HG03196 (cell line): ENCODE measurements around the gene SNX4.
"Not testable (repeated sequence)": the region's sequence is repeated elsewhere in the genome, so short reads cannot be mapped to it uniquely, and the experiment has no call there.

ENCODE experiments used
- ATAC-seq: cut with Tn5 transposase; IDR thresholded peaks from one replicate; pipeline ENCODE4 v1.9.1; 2021; ENCODE audit not compliant: unreplicated experiment

The SNX4 gene

GRCh38 chr3:125519678-125520562 is at the start of gene SNX4:
SNX4 (minus strand) TSS chr3:125520202; CDS start chr3:125520172, 30 bp downstream.
- ATAC-seq, result peak; percentile 87

- ATAC-seq, result no peak
These were observed 36.3 kb upstream of the SNX4 start for GRCh38 chr3:125556314-125556713.

- ATAC-seq, result no peak
These were observed 32.4 kb upstream of the SNX4 start for GRCh38 chr3:125552401-125552800.

- no peak for ATAC-seq
These were observed 8.9 kb upstream of the SNX4 start for GRCh38 chr3:125528920-125529319.

GRCh38 chr3:125525153-125525552 is 5.2 kb upstream of the SNX4 start:
- no peak for ATAC-seq

- ATAC-seq, result not testable (repeated sequence)
These were observed 539 bp upstream of the SNX4 start for GRCh38 chr3:125520563-125520919.

GRCh38 chr3:125515421-125515820 is 4.6 kb downstream of the SNX4 start:
- no peak for ATAC-seq

GRCh38 chr3:125513490-125514115 is 6.4 kb downstream of the SNX4 start:
- no peak for ATAC-seq

GRCh38 chr3:125512135-125512920 is 7.7 kb downstream of the SNX4 start:
- ATAC-seq, result no peak

GRCh38 chr3:125511420-125512118 is 8.4 kb downstream of the SNX4 start:
- no peak for ATAC-seq

GRCh38 chr3:125507128-125507527 is 12.9 kb downstream of the SNX4 start:
- no peak for ATAC-seq

- no peak for ATAC-seq
These were observed 21.4 kb downstream of the SNX4 start for GRCh38 chr3:125498630-125499029.

- no peak for ATAC-seq
These were observed 23.3 kb downstream of the SNX4 start for GRCh38 chr3:125496701-125497100.

GRCh38 chr3:125482406-125482805 is 37.6 kb downstream of the SNX4 start:
- ATAC-seq, result no peak

- ATAC-seq, result no peak
These were observed 38.2 kb downstream of the SNX4 start for GRCh38 chr3:125481786-125482185.

- ATAC-seq, result not testable (repeated sequence)
These were observed 38.6 kb downstream of the SNX4 start for GRCh38 chr3:125481375-125481759.

- ATAC-seq, result no peak
These were observed 39.2 kb downstream of the SNX4 start for GRCh38 chr3:125480656-125481374.

GRCh38 chr3:125479091-125479490 is 40.9 kb downstream of the SNX4 start:
- no peak for ATAC-seq

GRCh38 chr3:125478326-125478725 is 41.7 kb downstream of the SNX4 start:
- ATAC-seq, result no peak

- ATAC-seq, result no peak
These were observed 42.3 kb downstream of the SNX4 start for GRCh38 chr3:125477701-125478100.
